ENCODE measurements around the gene UBQLNL. TPM values are rescaled to one million over a fixed set of nuclear protein-coding genes. Genes with fewer than 3 reads are reported as not detected.

UBQLNL gene
- total RNA-seq, 1 experiment from 2014 or later, result 0.24 TPM

- DNase-seq (ENCODE audit: low spot score) (no peak), ATAC-seq (no peak)
- no peak overlapping the region for H3K27ac Mint-ChIP-seq
- H3K36me3 Mint-ChIP-seq, result no peaks in the 10 kb centered on the region
- ChIA-PET CTCF (interaction anchor here (1.5 kb wide), 1 partner anchor 74 kb away, joined by 3 read pairs; no protein-coding TSS in a partner anchor), POLR2A (no interaction called here)
- H3K9me3 Mint-ChIP-seq, result no peaks in the 10 kb centered on the region
- H3K4me1 Mint-ChIP-seq, result no peaks in the 10 kb centered on the region
- H3K4me3 Mint-ChIP-seq, result no peak overlapping the region
- no peak for TF ChIP-seq NR3C1 (CRISPR knock-in tag; conservative IDR thresholded peaks at IDR 0.05; ENCODE audit: low read depth)
- TF ChIP-seq EMX1 (CRISPR knock-in tag; IDR thresholded peaks at IDR 0.05), result no peak
- TF ChIP-seq, protein P1, sequence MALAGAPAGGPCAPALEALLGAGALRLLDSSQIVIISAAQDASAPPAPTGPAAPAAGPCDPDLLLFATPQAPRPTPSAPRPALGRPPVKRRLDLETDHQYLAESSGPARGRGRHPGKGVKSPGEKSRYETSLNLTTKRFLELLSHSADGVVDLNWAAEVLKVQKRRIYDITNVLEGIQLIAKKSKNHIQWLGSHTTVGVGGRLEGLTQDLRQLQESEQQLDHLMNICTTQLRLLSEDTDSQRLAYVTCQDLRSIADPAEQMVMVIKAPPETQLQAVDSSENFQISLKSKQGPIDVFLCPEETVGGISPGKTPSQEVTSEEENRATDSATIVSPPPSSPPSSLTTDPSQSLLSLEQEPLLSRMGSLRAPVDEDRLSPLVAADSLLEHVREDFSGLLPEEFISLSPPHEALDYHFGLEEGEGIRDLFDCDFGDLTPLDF (CRISPR knock-in tag; IDR thresholded peaks at IDR 0.05), result no peak
- no peak for TF ChIP-seq SP1 (CRISPR knock-in tag; conservative IDR thresholded peaks at IDR 0.05)
- TF ChIP-seq ZNF232 (CRISPR knock-in tag; IDR thresholded peaks at IDR 0.05), result no peak
- no peak for TF ChIP-seq TEAD4 (CRISPR knock-in tag; IDR thresholded peaks at IDR 0.05)
- no peak for TF ChIP-seq SOX15 (CRISPR knock-in tag; IDR thresholded peaks at IDR 0.05)
- TF ChIP-seq, protein P2, sequence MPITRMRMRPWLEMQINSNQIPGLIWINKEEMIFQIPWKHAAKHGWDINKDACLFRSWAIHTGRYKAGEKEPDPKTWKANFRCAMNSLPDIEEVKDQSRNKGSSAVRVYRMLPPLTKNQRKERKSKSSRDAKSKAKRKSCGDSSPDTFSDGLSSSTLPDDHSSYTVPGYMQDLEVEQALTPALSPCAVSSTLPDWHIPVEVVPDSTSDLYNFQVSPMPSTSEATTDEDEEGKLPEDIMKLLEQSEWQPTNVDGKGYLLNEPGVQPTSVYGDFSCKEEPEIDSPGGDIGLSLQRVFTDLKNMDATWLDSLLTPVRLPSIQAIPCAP (CRISPR knock-in tag; IDR thresholded peaks at IDR 0.05), result no peak
- TF ChIP-seq ZNF416 (CRISPR knock-in tag; IDR thresholded peaks at IDR 0.05), result no peak
- TF ChIP-seq CREB1 (CRISPR knock-in tag; IDR thresholded peaks at IDR 0.05), result no peak
- TF ChIP-seq, protein P3, sequence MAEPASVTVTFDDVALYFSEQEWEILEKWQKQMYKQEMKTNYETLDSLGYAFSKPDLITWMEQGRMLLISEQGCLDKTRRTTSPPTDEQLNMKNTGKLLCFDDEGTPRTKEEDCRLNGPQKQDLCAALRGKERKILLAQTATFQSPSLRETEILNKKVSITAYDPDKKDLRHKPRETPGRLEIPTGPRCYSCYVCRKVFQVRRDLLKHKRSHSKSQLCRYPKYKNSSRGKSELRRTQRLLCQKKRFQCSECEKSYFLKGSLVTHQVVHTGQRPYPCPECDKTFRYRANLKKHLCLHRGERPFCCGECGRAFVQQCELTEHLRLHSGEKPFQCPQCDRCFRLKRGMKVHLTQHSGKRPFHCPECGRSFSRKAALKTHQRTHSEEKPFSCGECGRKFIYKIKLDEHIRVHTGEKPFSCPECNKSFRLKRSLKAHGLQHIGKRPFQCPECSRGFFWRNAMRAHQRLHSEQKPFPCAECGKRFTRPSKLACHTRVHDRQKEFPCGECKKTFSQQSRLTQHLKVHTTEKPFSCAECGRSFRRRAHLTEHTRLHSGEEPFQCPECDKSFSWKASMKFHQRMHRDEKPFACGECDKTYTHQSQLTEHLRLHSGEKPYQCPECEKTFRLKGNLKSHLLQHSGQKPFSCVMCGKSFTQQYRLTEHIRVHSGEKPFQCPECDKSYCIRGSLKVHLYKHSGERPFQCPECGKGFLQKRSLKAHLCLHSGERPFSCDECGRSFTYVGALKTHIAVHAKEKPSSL (CRISPR knock-in tag; conservative IDR thresholded peaks at IDR 0.05), result no peak
- TF ChIP-seq ESRRA (CRISPR knock-in tag; IDR thresholded peaks at IDR 0.05; ENCODE audit: borderline replicate concordance), result no peak
- no peak for TF ChIP-seq OVOL2 (CRISPR knock-in tag; IDR thresholded peaks at IDR 0.05; ENCODE audit: borderline replicate concordance)
- no peak for TF ChIP-seq ZNF219 (CRISPR knock-in tag; IDR thresholded peaks at IDR 0.05; ENCODE audit: borderline replicate concordance)
- TF ChIP-seq NR2C2 (CRISPR knock-in tag; IDR thresholded peaks at IDR 0.05), result no peak
- no peak for TF ChIP-seq FOXK1 (CRISPR knock-in tag; IDR thresholded peaks at IDR 0.05)
- TF ChIP-seq JUN (CRISPR knock-in tag; IDR thresholded peaks at IDR 0.05), result no peak
- TF ChIP-seq, protein P4, sequence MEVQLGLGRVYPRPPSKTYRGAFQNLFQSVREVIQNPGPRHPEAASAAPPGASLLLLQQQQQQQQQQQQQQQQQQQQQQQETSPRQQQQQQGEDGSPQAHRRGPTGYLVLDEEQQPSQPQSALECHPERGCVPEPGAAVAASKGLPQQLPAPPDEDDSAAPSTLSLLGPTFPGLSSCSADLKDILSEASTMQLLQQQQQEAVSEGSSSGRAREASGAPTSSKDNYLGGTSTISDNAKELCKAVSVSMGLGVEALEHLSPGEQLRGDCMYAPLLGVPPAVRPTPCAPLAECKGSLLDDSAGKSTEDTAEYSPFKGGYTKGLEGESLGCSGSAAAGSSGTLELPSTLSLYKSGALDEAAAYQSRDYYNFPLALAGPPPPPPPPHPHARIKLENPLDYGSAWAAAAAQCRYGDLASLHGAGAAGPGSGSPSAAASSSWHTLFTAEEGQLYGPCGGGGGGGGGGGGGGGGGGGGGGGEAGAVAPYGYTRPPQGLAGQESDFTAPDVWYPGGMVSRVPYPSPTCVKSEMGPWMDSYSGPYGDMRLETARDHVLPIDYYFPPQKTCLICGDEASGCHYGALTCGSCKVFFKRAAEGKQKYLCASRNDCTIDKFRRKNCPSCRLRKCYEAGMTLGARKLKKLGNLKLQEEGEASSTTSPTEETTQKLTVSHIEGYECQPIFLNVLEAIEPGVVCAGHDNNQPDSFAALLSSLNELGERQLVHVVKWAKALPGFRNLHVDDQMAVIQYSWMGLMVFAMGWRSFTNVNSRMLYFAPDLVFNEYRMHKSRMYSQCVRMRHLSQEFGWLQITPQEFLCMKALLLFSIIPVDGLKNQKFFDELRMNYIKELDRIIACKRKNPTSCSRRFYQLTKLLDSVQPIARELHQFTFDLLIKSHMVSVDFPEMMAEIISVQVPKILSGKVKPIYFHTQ (CRISPR knock-in tag; IDR thresholded peaks at IDR 0.05), result no peak
- TF ChIP-seq, protein P5, sequence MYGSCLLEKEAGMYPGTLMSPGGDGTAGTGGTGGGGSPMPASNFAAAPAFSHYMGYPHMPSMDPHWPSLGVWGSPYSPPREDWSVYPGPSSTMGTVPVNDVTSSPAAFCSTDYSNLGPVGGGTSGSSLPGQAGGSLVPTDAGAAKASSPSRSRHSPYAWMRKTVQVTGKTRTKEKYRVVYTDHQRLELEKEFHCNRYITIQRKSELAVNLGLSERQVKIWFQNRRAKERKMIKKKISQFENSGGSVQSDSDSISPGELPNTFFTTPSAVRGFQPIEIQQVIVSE (CRISPR knock-in tag; IDR thresholded peaks at IDR 0.05; ENCODE audit: borderline replicate concordance), result no peak
- H3K27me3 Mint-ChIP-seq (ENCODE audit: low read depth), result no peaks in the 10 kb centered on the region
Measured at GRCh38 chr11:5550440-5551095, 34.1 kb upstream of the UBQLNL start.

GRCh38 chr11:5548440-5548839 is 31.9 kb upstream of the UBQLNL start, which contains the start of gene OR52H1:
OR52H1 (minus strand) TSS chr11:5548540; CDS start chr11:5545505, 3,035 bp downstream.
- no peaks in the 10 kb centered on the region for H3K36me3 Mint-ChIP-seq
- H3K27me3 Mint-ChIP-seq (ENCODE audit: low read depth), result no peaks in the 10 kb centered on the region
- no peaks in the 10 kb centered on the region for H3K4me1 Mint-ChIP-seq
- DNase-seq (ENCODE audit: low spot score) (no peak), ATAC-seq (no peak)
- H3K4me3 Mint-ChIP-seq, result no peak within 1 kb of the TSS
- no peak within 1 kb of the TSS for H3K27ac Mint-ChIP-seq
- H3K9me3 Mint-ChIP-seq, result no peaks in the 10 kb centered on the region
- CTCF ChIA-PET, result no interaction called here
- POLR2A ChIA-PET, result no interaction called here
- TF ChIP-seq OVOL2 (CRISPR knock-in tag; IDR thresholded peaks at IDR 0.05; ENCODE audit: borderline replicate concordance), result no peak
- TF ChIP-seq NFYB (CRISPR knock-in tag; conservative IDR thresholded peaks at IDR 0.05; ENCODE audit: low read depth), result no peak
- no peak for TF ChIP-seq ZNF219 (CRISPR knock-in tag; IDR thresholded peaks at IDR 0.05; ENCODE audit: borderline replicate concordance)
- TF ChIP-seq NR2C2 (CRISPR knock-in tag; IDR thresholded peaks at IDR 0.05), result no peak
- TF ChIP-seq IRF2 (CRISPR knock-in tag; IDR thresholded peaks at IDR 0.05; ENCODE audit: borderline replicate concordance, low read depth), result no peak
- no peak for TF ChIP-seq JUN (CRISPR knock-in tag; IDR thresholded peaks at IDR 0.05)
- TF ChIP-seq TP53 (CRISPR knock-in tag; IDR thresholded peaks at IDR 0.05), result no peak
- no peak for TF ChIP-seq EMX1 (CRISPR knock-in tag; IDR thresholded peaks at IDR 0.05)
- no peak for TF ChIP-seq ETV6 (CRISPR knock-in tag; IDR thresholded peaks at IDR 0.05)
- no peak for TF ChIP-seq GTF2I (CRISPR knock-in tag; conservative IDR thresholded peaks at IDR 0.05)
- TF ChIP-seq, protein P2 (CRISPR knock-in tag; IDR thresholded peaks at IDR 0.05), result no peak
- TF ChIP-seq, protein P6, sequence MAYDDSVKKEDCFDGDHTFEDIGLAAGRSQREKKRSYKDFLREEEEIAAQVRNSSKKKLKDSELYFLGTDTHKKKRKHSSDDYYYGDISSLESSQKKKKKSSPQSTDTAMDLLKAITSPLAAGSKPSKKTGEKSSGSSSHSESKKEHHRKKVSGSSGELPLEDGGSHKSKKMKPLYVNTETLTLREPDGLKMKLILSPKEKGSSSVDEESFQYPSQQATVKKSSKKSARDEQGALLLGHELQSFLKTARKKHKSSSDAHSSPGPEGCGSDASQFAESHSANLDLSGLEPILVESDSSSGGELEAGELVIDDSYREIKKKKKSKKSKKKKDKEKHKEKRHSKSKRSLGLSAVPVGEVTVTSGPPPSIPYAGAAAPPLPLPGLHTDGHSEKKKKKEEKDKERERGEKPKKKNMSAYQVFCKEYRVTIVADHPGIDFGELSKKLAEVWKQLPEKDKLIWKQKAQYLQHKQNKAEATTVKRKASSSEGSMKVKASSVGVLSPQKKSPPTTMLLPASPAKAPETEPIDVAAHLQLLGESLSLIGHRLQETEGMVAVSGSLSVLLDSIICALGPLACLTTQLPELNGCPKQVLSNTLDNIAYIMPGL (CRISPR knock-in tag; IDR thresholded peaks at IDR 0.05), result no peak

All from WTC11 (cell line).